ENCODE results near the gene RCAN3.
A peak's percentile ranks its signal among the peaks of the same experiment; 100 is the strongest.

Gene RCAN3

GRCh38 chr1:24586970-24587820 is 84.6 kb downstream of the RCAN3 start:
- peak; percentile 34 for DNase-seq

- no peak for DNase-seq
Measured at GRCh38 chr1:24588573-24588972, 85.9 kb downstream of the RCAN3 start.

GRCh38 chr1:24589200-24589599 is 86.6 kb downstream of the RCAN3 start:
- DNase-seq: no peak

Measured in activated T-cell treated with anti-CD3 and anti-CD28 coated beads, Interleukin-2, amount 50 U/mL, for 1 hour (primary cell).